Activated CD8-positive, alpha-beta memory T cell treated with anti-CD3 and anti-CD28 coated beads, Interleukin-2, amount 50 U/mL, for 24 hours (primary cell): ENCODE results near the gene ACSM5.
"Not testable (repeated sequence)": the region's sequence is repeated elsewhere in the genome, so short reads cannot be mapped to it uniquely, and the experiment has no call there.

ENCODE experiments used
- DNase-seq: peaks from one replicate; pipeline ENCODE4 v3.0.0-alpha.2; 2020; ENCODE audit errors: extremely low read depth

ACSM5 gene

GRCh38 chr16:20399185-20399584, 10.1 kb upstream of the ACSM5 start:
- DNase-seq: no peak

GRCh38 chr16:20401066-20401465, 8.3 kb upstream of the ACSM5 start:
- DNase-seq: no peak

GRCh38 chr16:20401475-20402016, 7.8 kb upstream of the ACSM5 start:
- DNase-seq: no peak

- DNase-seq: no peak
These were observed 6.7 kb upstream of the ACSM5 start for GRCh38 chr16:20402651-20403050.

- DNase-seq: no peak
These were observed 4.7 kb upstream of the ACSM5 start, which contains the start of gene PDILT for GRCh38 chr16:20404637-20405036. PDILT (minus strand) TSS chr16:20404737; CDS start chr16:20399300, 5,437 bp downstream.

GRCh38 chr16:20410121-20410723, 888 bp downstream of the ACSM5 start:
- no peak for DNase-seq

GRCh38 chr16:20411055-20411454, 1.7 kb downstream of the ACSM5 start:
- DNase-seq: no peak

- no peak for DNase-seq
These were observed 6.2 kb downstream of the ACSM5 start for GRCh38 chr16:20415541-20415940.

- DNase-seq: not testable (repeated sequence)
These were observed 9.8 kb downstream of the ACSM5 start for GRCh38 chr16:20419093-20419492.

- DNase-seq: not testable (repeated sequence)
These were observed 12.4 kb downstream of the ACSM5 start for GRCh38 chr16:20421748-20422147.

GRCh38 chr16:20423772-20424128, 14.4 kb downstream of the ACSM5 start:
- not testable (repeated sequence) for DNase-seq

- no peak for DNase-seq
These were observed 15.0 kb downstream of the ACSM5 start for GRCh38 chr16:20424129-20424866.

GRCh38 chr16:20427401-20427797, 18.1 kb downstream of the ACSM5 start:
- not testable (repeated sequence) for DNase-seq

GRCh38 chr16:20429499-20429898, 20.2 kb downstream of the ACSM5 start:
- DNase-seq: not testable (repeated sequence)

GRCh38 chr16:20430480-20430879, 21.1 kb downstream of the ACSM5 start:
- not testable (repeated sequence) for DNase-seq

- DNase-seq: no peak
These were observed 21.6 kb downstream of the ACSM5 start for GRCh38 chr16:20430948-20431347.

- not testable (repeated sequence) for DNase-seq
These were observed 29.6 kb downstream of the ACSM5 start for GRCh38 chr16:20438950-20439349.

GRCh38 chr16:20439820-20440231, 30.5 kb downstream of the ACSM5 start:
- DNase-seq: not testable (repeated sequence)

- not testable (repeated sequence) for DNase-seq
These were observed 31.4 kb downstream of the ACSM5 start for GRCh38 chr16:20440731-20441130.

GRCh38 chr16:20441191-20441590, 31.9 kb downstream of the ACSM5 start:
- no peak for DNase-seq

- DNase-seq: not testable (repeated sequence)
These were observed 32.5 kb downstream of the ACSM5 start for GRCh38 chr16:20441859-20442258.

- not testable (repeated sequence) for DNase-seq
These were observed 37.5 kb downstream of the ACSM5 start for GRCh38 chr16:20446652-20447393.
